GM18498 (cell line): Measurements from ENCODE around the gene CR1.
"Not testable (repeated sequence)": the region's sequence is repeated elsewhere in the genome, so short reads cannot be mapped to it uniquely, and the experiment has no call there.

Source experiments
- ATAC-seq: cut with Tn5 transposase; IDR thresholded peaks from one replicate; pipeline ENCODE4 v1.9.1; 2021; ENCODE audit warnings: mild to moderate bottlenecking, moderate library complexity; ENCODE audit not compliant: unreplicated experiment

The CR1 gene

DNA sequence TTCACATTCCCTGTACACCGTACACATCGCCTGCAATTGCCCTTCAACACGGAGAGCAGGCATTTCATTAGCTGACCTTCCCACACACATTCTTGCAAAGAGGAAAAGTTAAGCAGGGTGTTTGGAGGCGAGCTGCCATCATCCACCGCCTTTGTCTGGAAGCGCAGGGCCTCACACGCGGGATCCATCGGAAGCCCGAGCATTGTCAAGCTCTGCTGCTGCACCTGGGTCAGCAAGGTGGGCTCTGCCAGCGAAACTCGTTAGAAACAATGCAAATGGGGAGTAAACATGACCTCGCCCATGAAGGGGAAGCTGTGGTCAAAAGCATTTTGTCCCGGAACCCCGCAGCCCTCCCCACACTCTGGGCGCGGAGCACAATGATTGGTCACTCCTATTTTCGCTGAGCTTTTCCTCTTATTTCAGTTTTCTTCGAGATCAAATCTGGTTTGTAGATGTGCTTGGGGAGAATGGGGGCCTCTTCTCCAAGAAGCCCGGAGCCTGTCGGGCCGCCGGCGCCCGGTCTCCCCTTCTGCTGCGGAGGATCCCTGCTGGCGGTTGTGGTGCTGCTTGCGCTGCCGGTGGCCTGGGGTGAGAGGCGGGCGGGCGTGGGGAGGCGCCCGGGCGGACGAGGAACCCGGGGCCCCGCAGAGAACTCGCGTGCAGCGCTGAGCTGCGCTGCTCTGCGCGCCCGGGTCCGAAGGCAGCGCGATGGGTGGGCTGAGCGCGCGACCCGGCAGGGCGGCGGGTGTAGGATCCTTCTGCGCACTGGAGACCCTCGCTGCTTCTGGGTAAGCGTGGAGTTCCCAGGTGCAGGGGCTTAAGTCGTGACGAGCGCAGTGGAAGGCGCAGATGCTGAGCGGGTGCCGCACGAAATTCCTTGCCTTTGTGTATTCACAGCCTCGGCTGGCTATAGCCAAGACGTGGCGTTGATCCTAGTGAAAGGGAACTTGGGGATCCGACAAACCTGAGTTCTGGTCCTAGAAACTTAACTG lies at the start of gene CR1:
Gene CR1 (plus strand): TSS at position 357 of the 992 bp plus-strand sequence. CDS start 111 bp downstream, at position 468.
- peak; percentile 53 for ATAC-seq

DNA sequence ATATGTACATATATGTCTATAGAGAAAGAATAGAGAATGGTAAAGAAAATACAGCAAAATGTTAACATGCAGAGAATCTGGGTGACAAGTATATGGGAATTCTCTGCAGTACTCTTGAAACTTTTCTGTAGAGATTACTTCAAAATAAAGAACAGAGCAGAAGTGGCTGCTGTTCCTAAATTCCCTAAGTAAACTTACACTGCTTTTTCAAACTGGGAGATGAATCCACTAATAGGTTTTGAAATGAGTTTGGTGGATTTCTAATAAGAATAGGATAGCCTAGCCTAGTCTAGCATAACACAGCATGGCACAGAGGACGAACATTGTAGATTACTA lies 42.3 kb upstream of the CR1 start:
- ATAC-seq = peak; percentile 22

DNA sequence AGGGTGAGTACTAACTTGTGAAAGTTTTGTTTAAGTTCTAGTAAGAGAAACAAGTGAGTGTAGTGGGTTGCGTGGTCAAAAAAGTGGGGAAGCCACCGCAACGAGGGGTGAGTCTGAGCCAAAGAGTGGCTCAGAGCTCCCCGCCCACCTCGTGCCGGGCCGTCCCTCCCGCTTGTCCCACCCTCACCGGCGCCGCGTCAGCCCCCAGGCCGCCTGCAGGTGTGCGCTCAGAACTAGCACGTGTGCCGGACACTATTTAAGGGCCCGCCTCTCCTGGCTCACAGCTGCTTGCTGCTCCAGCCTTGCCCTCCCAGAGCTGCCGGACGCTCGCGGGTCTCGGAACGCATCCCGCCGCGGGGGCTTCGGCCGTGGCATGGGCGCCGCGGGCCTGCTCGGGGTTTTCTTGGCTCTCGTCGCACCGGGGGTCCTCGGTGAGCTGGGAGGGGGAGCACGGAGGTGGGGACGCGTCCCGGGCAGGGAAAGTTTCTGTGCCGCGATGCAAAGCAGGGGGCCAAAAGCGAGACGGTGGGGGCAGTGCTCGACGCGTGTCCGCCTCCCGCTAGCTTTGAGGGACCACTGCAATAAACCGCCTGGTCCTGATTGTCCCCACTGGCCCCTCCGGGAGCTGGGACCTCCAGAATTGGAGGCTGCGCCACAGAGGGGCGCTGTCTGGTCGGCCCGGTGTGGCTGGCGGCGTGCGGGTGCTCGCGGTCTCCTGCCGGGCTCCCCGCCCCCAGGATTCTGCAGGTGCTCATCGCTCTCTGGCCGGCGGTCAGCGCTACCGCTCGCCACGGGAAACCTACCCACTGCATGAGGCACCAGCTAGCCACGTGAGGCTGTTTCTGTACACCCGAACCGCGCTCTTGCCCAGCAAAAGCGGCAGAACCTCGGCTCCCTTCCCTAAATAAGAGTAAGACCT lies 41.7 kb upstream of the CR1 start, which contains the start of gene CR2:
Gene CR2 (plus strand): TSS at position 283 of the 919 bp plus-strand sequence. CDS start 91 bp downstream, at position 374.
- ATAC-seq = peak; percentile 83

DNA sequence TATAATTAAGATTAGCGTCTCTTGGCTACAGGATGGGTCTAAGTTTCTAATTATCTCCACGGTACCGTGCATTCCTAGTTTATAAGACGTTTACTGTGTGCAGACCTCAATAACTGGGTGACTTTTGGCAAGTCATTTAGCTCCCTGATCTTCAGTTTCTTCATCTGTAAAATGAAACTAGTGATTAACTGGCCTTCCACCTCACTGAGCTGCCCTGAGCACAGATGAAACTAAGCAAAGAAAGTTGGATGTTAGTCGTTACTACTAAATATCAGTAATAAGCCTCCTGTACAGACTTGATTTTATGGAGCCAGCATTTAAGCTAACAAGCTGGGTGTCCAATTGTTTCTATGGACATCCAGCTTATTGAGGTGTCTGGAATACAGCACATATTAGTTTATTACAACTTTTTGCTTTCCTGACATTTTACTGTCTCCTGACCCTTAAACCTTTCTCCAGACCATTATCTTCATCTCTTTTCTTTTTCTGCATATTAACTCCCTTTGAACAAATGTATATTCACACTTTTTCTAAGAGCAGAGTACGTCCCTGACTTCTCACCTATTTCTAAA lies 40.7 kb upstream of the CR1 start:
- ATAC-seq = no peak

DNA sequence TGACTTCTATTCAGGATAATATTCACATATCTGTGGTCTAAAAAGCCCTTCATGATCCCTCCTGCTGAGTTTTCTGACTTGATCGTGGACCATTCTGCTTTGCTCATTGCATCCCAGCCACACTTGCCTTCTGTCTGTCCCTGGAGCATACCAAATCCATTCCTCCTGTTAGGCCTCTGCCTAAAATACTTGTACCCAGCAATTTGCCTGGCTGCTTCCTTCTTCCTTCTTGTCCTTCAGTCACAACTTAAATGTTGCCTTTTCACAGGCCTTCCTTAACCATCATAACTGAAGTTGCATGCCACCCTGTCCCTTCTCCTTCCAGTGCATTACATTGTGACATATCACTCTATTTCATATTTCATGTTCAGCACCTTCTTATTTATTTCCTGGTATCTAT lies 37.5 kb upstream of the CR1 start:
- no peak for ATAC-seq

DNA sequence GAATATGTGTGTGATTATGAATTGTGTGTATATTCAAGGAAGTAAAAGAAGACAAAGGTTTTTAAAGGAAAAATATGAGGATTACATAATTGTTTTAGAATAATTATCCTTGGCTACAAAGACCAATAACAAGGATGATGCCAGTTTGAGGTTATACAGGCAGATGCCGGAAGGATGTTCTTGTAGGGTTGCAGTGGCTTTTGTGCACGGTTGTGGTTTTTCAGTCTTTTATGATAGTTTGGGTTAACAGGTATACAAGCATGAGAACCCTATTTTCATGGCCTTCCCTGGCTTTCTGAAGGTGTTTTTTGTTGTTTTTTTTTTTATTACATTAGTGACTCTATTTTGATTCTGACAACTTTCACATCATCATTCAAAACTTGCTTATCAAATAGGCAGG lies 36.9 kb upstream of the CR1 start:
- no peak for ATAC-seq

DNA sequence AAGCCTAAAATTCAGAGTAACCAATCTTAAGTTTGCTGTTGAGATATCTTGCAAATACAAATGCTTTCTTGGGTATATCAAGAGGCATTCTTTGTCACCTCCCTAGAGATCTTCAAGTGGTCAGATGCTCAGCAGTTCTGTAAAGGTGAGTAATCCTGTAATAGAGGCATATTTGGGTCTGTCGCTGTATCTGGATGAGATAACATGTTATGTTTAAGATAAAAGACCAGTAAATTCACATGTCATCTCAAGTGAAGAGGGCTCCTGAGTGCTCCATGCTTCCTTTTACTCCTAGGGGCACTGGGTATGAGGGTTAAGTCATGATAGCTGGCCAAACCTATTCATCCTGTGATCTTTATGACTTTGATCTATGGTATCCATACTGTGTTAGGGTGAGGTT lies 34.3 kb upstream of the CR1 start:
- ATAC-seq = no peak

DNA sequence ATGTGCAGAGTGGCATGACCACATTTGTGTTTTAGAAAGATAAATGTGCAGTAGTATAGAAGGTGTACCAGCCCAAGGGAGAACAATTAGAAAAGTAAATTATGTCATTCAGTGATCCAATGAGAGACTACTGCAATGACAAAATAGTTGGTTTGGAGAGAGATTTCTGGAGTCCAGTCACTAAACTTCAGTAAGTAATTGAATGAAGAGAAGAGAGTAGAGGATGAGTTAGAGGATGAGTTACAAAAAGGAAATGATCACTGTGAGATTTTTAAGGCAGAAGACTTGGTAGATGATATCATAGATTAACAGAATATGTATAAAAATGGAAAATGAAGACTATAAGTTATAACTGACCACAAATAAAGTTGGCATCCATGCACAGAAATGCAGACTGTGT lies 33.4 kb upstream of the CR1 start:
- ATAC-seq = no peak

DNA sequence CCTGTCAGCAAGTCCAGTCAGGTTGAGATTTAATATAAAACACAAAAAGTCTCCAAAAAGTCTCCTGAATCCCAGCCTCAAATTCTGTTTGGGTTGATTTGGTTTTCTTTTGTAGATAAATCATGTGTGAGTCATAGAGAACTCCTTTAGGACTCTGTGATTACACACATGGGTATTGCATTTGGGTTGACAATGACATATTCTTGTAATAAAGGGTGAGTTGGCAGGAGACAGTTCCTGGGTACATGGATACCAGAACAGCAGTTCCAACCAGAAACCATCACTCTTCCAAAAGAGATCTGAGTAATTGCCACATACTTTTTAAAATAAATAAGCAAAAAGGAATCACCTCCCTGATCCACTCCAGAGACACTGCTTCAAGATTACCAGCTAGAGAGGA lies 32.9 kb upstream of the CR1 start:
- ATAC-seq = no peak

DNA sequence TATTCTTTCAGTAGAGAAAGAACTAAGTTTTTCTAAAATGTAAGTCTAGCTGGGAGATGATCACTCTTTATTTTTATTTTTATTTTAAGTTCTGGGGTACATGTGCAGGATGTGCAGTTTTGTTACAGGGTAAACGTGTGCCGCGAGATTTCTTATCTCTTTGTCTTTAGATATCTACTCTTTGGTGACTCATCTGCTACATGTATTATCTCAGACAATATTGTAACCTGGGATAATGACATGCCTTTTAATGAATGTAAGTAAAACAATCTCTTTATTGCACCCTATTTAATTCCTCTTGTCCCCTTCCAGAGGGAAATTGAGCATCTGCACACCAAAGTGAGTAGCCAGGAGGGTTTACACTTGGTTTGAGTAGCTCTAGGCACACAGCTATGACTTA lies 32.4 kb upstream of the CR1 start:
- no peak for ATAC-seq

DNA sequence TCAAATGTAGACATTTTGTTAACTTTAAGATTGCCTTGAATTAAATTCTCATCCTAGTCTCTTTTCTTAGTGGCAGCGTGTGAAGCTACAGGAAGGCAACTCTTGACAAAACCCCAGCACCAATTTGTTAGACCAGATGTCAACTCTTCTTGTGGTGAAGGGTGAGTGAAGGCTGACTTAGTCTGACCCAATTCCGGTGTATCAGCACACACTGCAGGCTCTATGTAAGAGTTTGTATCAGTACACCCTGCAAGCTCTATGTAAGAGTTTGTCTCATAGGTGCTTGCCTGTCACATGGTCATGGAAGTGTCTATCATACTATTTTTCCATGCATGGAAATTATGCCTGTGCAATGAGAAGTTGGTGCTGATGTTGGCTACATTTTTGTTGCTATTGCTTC lies 25.0 kb upstream of the CR1 start:
- no peak for ATAC-seq

DNA sequence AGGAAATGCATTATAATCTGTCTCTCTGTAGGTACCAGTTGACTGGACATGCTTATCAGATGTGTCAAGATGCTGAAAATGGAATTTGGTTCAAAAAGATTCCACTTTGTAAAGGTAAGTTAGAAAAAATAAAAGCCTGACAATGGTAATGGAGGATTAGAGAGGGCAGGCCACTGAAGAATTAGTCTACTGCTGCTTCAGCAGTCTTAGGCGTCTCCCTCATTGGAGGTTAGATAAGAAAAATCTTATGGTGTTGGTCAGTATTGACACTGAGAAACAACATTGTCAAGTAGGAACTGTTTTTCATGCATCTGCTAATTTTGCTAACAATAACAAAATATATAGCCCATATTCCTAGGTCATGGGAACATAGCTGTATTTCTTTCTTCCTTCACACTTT lies 21.7 kb upstream of the CR1 start:
- ATAC-seq = no peak

DNA sequence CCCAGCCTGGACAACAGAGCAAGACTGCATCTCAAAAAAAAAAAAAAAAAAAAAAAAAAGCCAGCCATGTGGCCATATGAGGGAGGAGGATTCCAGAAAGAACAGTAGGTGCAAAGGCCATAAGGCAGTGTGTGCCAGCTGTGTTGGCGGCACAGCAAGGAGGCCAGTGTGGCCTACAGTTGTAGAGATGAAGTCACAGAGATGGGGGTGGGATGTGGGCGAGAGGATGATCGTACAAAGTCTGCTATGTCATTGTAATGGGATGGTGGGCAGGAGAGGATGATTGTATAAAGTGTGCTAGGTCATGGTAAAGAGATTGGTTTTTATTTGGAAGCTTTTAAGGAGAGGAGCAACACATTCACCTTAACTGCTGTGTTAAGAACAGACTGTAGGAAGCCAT lies 9.8 kb upstream of the CR1 start:
- ATAC-seq = no peak

DNA sequence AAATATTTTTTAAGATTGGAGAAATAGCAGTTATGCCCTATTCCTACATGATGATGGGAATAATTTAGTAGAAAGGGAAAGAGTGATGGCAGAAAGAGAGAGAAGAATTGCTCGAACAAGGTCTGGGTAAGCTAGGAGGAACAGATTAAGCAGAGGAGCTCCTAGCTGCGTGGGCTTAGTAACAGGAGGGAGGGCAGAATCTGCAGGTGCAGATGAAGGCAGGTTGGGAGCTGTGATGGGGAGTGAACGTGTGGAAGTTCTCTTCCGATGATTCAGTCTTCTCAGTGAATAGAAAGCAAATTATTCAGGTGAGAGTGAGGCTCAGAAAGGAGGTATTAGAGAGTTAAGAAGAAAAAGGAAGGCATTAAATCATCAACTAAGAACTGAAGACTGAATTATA lies 8.3 kb upstream of the CR1 start:
- no peak for ATAC-seq

DNA sequence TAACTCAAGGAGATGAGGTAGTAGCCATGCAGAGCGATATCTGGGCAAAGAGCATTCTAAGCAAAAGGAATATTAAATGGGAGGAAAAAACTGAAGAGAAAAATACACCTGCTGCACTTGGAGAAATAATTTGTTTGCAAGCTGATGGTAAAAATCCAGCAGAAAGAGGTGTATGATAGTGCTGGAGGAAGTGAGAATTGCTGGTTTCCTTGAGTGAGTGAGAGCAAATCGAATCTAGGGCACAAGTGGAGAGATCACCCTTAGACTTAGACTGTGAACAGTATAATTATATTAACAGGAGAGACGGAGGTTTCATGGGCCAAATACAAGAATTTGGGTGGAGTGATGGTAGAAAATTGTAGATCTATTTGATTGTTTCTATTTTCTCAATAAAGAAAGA lies 2.7 kb upstream of the CR1 start:
- ATAC-seq = no peak

DNA sequence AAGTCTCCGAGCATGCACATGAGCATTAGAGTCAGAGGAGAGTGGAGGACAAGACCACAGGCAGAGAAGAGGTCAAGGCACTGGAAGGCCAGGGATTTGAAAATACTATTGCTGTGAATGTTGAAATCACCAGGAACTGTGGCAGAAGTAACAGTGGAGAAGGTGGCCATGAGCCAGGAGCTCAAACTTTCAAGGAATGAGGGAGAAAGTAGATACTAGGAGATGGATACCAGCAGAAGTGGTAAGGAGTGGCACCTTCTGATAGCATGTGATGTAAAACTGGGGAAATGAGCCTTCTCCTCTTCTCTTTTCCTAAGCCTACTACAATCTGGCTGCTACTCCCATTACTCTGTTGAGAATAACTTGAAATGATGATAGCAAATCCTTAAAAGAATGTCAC lies 1.8 kb upstream of the CR1 start:
- ATAC-seq = no peak

DNA sequence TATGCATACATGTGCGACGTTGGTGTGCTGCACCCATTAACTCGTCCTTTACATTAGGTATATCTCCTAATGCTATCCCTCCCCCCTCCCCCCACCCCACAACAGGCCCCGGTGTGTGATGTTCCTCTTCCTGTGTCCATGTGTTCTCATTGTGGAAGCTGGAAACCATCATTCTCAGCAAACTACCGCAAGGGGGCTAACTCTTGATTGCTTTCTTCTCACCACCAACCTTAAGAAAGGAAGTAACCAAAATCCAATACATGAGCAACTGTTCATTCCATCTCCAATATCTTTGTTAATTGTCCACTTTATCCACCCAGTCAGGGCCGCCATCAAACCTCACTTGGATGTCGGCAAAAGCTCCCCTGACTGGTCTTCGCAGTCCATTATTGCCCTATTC lies 676 bp upstream of the CR1 start:
- not testable (repeated sequence) for ATAC-seq

DNA sequence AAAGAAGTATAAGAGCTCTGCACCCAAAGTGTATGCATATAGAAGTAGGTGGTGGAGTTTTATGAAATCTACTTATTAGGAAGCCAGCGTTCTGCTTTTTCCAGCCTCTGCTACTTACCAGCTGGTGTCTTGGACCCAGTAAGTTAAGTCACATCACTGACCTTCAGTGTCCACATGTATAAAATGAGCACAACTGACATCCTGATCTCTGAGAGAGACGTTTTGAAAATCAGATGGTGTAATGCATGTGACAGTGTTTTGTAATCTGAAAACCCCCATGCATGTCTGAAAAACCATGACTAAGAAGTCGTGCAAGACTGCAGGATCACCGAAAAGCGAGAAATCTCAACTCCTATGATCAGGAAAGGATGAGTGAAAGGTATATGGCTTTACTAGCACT lies 2.0 kb downstream of the CR1 start:
- no peak for ATAC-seq

DNA sequence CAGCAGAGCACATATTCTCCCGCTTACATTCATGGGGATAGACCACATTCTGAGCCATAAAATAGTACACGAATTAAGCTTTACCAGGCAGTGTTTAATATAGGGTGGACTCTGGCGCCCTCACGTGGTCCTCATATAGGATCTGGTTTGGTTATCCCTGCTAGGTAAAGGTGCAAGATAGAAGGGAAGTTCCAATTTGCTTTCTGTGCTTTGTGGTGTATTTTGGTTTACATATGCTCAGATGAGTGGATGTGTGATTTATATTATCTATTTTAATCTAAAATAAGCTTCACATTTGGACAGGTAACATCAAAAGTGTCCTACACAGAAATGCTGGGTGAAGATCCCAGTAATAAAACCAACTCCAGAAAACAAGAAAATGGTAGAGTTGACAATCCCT lies 3.6 kb downstream of the CR1 start:
- peak; percentile 56 for ATAC-seq

DNA sequence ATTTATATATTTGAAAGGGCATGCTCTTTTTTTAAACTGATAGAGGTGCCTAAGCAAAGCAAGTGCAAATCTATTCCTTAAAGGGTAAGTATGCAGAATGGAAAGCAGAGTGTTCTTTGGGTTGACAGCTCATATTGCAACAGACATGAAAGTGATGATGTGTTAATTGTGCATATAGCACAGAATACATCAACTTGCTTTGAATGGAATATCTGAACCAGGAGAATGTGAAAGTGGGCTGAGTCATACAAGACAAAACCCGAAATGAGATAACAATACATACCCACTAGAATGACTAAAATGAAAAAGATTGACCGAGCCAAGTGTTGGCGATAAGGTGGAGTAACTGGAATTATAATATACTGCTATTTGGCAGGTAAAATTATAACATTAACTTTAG lies 4.3 kb downstream of the CR1 start:
- no peak for ATAC-seq

DNA sequence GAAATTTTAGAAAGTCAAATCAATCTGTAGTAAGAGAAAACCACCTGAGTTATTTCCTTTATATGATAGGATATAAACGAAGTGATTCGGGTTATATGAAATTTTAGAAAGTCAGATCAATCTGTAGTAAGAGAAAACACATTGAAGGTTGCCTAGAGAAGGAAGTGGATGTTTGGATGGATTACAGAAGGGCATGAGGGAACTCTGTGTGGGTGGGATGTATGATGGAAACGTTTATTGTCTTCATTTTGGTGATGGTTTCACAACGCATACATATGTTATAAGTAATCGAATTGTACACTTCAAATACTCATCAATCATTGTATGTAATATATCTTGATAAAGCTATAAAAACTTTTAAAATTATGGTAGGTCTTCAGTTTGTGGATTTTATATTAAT lies 5.1 kb downstream of the CR1 start:
- no peak for ATAC-seq
